ENCODE results near the gene ZNF764.

The ZNF764 gene

DNA sequence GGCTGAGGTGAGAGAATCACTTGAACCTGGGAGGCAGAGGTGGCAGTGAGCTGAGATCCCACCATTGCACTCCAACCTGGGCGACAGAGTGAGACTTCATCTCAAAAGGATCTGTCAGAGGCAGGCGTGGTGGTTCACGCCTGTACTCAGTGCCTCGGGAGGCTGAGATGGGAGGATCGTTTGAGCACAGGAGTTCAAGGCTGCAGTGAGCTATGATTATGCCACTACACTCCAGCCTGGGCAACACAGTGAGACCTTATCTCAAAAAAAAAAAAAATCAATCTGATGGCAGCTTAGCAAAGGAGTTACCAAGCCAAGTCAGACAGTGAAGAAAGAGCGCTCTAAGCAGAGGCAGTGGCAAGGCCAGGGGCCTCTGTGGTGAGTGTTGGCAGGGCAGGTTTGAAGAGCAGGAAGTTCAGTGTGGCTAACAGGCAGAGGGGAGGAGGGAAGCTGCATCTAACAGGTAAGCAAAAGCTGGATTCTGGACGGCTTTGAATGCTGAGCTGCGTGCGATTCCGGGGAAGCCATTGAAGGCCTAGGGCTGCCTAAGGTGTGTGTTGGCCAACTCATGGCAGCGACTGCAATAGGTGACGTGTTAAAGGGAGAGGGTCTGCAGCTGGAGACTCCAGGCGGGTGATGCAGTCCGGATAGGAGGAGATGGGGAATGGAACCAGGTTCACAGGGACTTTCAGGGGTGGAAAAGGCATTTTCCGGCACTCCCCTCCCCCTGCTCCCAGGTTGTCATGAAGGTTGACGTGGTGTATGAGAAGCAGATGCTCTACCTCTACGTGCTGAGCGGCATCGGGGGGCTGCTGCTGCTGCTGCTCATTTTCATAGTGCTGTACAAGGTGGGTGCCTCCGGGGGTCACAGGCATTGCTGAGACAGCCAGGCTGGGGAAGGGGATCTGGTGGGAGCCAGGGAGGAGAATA lies 38.8 kb downstream of the ZNF764 start:
- no peaks in the 10 kb centered on the region for H3K27me3 Mint-ChIP-seq
- H3K9me3 Mint-ChIP-seq: no peaks in the 10 kb centered on the region
- H3K4me3 Mint-ChIP-seq: no peak overlapping the region
- no peaks in the 10 kb centered on the region for H3K4me1 Mint-ChIP-seq (ENCODE audit: low read depth)
- H3K36me3 Mint-ChIP-seq (ENCODE audit: low read depth): peaks cover 66% of the 10 kb centered on the region
- no peak overlapping the region for H3K27ac Mint-ChIP-seq

DNA sequence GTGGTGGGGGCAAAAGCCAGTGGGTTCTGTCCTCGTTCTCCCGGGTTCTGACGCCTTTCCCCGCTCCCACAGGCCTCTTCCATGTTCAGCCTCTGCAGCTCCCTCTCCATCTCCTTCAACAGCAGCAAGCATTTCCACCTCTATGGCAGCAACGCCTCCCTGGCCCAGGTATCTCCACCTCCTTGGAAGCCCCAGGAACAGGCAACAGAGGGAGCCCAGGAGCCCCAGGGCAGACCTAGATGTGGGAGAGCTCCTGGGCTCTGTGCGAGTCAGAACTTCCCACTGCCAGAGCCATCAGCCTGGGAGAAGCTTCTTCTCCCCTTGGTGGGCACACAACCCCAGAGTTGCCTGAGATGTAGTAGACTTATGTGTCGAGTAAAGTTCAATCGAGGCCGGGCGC lies 39.6 kb downstream of the ZNF764 start:
- no peak overlapping the region for H3K4me3 Mint-ChIP-seq
- no peaks in the 10 kb centered on the region for H3K4me1 Mint-ChIP-seq (ENCODE audit: low read depth)
- no peaks in the 10 kb centered on the region for H3K9me3 Mint-ChIP-seq
- no peaks in the 10 kb centered on the region for H3K27me3 Mint-ChIP-seq
- peaks cover 70% of the 10 kb centered on the region for H3K36me3 Mint-ChIP-seq (ENCODE audit: low read depth)
- peak overlapping the region; percentile 24 for H3K27ac Mint-ChIP-seq

DNA sequence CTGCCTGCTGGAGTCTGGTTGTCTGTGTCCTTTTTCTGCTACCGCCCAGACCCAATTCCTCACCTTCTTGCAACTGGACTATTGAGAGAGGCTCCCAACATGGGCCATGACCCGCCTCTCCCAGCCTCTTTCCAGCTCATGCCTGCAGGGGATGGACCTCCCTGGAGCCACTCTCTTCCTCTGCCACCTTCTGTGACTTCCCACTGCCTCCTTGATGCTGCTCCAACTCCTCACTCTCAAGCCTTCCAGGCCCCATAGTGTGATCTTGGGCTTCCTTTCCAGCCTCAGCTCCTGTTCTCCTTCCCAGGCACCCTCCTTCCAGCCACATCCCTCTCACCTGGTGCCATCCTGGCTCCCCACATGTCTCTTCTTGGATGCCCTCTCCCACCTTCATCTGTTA lies 42.9 kb downstream of the ZNF764 start:
- Mint-ChIP-seq H3K4me3 (no peak overlapping the region), H3K36me3 (ENCODE audit: low read depth) (peaks cover 81% of the 10 kb centered on the region), H3K27me3 (no peaks in the 10 kb centered on the region), H3K4me1 (ENCODE audit: low read depth) (no peaks in the 10 kb centered on the region), H3K27ac (peak overlapping the region; percentile 17), H3K9me3 (no peaks in the 10 kb centered on the region)

DNA sequence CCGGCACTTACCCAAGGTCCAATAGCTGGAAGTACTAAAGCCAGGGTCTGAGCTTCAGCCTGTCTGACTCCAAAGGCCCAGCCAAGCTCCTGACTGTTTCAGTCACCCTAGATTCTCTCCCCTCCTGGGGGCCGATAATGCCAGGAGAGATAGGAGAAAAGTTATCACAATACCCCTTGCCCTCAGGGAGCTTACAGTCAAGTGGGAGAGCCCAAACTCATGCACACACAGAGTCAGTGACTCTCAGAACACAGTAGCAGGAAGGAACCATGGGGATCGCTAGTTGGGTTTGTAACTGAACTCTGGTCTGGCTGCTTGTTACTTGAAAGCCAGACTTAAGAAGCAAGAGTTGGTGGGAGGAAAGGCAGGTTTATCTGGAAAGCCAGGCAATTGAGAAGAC lies 46.7 kb downstream of the ZNF764 start:
- peaks cover 64% of the 10 kb centered on the region for H3K36me3 Mint-ChIP-seq (ENCODE audit: low read depth)
- H3K4me3 Mint-ChIP-seq: no peak overlapping the region

DNA sequence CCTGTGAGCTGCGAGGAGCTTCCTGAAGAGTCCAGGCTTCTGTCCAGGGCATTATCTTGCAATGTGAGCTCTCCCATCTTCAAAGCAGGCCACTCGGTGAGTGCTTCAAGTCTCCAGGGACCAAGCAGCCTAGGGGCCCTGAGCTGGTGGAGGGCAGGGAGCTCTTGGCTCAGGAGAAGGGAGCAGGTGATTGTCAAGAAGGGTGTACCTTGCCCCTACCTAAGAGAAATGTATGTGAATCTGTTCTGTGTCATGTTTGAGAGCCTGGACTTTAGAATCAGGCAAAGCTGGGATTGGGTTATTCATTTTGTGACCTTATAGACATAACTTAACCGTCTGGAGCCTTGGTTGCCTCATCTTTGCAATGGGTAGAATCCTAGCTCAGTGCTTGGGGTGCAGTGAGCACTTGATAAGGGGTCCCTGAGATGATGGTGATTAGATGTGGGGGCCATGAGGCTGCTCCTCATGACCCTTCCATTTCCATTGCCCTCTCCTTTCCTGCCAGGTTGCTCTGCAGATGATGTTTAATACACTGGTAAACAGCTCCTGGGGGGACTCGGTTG lies 47.7 kb downstream of the ZNF764 start:
- Mint-ChIP-seq H3K4me3 (no peak overlapping the region), H3K27me3 (no peaks in the 10 kb centered on the region), H3K27ac (no peak overlapping the region), H3K4me1 (ENCODE audit: low read depth) (no peaks in the 10 kb centered on the region), H3K36me3 (ENCODE audit: low read depth) (peaks cover 59% of the 10 kb centered on the region), H3K9me3 (no peaks in the 10 kb centered on the region)

More for the DNA sequence above, 46.7 kb downstream of the ZNF764 start:
- Mint-ChIP-seq H3K27me3 (no peaks in the 10 kb centered on the region), H3K27ac (no peak overlapping the region), H3K4me1 (ENCODE audit: low read depth) (no peaks in the 10 kb centered on the region), H3K9me3 (no peaks in the 10 kb centered on the region)

DNA sequence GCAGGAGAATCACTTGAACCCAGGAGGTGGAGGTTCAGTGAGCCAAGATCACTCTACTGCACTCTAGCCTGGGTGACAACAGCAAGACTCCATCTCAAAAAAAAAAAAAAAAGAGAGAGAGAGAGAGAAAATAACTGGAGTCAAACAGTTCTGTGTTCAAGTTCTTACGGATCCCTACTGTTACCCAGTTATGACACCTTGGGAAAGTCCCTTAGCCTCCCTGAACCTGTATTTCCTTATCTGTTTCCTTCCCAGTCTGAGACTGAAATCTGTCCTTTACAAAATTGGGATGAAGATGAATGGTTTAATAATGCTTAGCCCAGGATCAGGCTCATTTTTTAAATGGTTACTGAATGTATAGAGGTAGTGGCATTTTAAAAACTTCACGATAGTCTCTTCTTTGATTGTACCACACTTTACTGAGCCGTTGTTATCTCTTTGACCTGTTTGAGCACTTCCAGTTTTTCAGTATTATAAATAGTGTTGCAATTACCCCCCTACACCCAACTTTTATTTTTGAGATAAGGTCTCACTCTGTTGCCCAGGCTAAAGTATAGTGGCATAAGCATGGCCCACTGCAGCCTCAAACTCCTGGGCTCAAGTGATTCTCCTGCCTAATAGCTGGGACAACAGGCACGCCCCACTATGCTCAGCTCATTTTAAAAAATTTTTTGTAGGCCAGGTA lies 49.0 kb downstream of the ZNF764 start:
- peaks cover 61% of the 10 kb centered on the region for H3K36me3 Mint-ChIP-seq (ENCODE audit: low read depth)
- no peaks in the 10 kb centered on the region for H3K27me3 Mint-ChIP-seq
- no peaks in the 10 kb centered on the region for H3K4me1 Mint-ChIP-seq (ENCODE audit: low read depth)
- H3K27ac Mint-ChIP-seq: peak overlapping the region; percentile 40
- no peaks in the 10 kb centered on the region for H3K9me3 Mint-ChIP-seq
- no peak overlapping the region for H3K4me3 Mint-ChIP-seq
